HG02938 (cell line): ENCODE measurements around the gene PLEKHN1.

ENCODE experiments used
- ATAC-seq: cut with Tn5 transposase; IDR thresholded peaks from one replicate; pipeline ENCODE4 v1.9.1; 2021; ENCODE audit warnings: mild to moderate bottlenecking, moderate library complexity; ENCODE audit not compliant: unreplicated experiment

PLEKHN1 gene

GRCh38 chr1:1022302-1023009, 56.2 kb downstream of the PLEKHN1 start:
- no peak for ATAC-seq

- no peak for ATAC-seq
These were observed 57.4 kb downstream of the PLEKHN1 start for GRCh38 chr1:1023700-1024099.

- no peak for ATAC-seq
These were observed 58.0 kb downstream of the PLEKHN1 start for GRCh38 chr1:1024149-1024770.

GRCh38 chr1:1024771-1025699, 58.8 kb downstream of the PLEKHN1 start:
- ATAC-seq = no peak
